MCF 10A (cell line): Measurements from ENCODE around the gene ZNF804B. TPM values are rescaled to one million over a fixed set of nuclear protein-coding genes. Genes with fewer than 3 reads are reported as not detected.

Experiments used
- BruUV-seq: library from RNA; stranded (reverse); fragments of 400-500 nt; replicated peaks from 2 replicates; lab custom pipeline; 2021; lab: Mats Ljungman, UMichigan
- CTCF ChIA-PET: fragments of 300-600 bp; sonication (Branson Sonifier 250); formaldehyde crosslinking; extraction: SDS; loops from one replicate; lab custom pipeline; 2021; ENCODE audit warnings: antibody characterized with exemption, inconsistent platforms; lab: Yijun Ruan, JAX
- POLR2A ChIA-PET: fragments of 300-600, 350-650 bp; sonication (Branson Sonifier 250); formaldehyde crosslinking; extraction: SDS; loops from one replicate; lab custom pipeline; 2020; ENCODE audit warnings: antibody characterized with exemption, inconsistent platforms; lab: Yijun Ruan, JAX
- DNase-seq: peaks from one replicate; pipeline ENCODE4 v3.0.0-alpha.2; 2018; ENCODE audit not compliant: unreplicated experiment
- H3K27ac Mint-ChIP-seq: one replicate; pipeline ENCODE4 v1.8.0; 2022; ENCODE audit warnings: mild to moderate bottlenecking, low read depth, mixed read lengths; ENCODE audit not compliant: unreplicated experiment
- H3K27me3 Mint-ChIP-seq: one replicate; pipeline ENCODE4 v1.8.0; 2022; ENCODE audit warnings: mixed read lengths; ENCODE audit not compliant: insufficient read depth, unreplicated experiment
- H3K36me3 Mint-ChIP-seq: one replicate; pipeline ENCODE4 v1.8.0; 2022; ENCODE audit warnings: mild to moderate bottlenecking, moderate library complexity, mixed read lengths; ENCODE audit not compliant: insufficient read depth, unreplicated experiment
- H3K4me1 Mint-ChIP-seq: one replicate; pipeline ENCODE4 v1.8.0; 2022; ENCODE audit warnings: mixed read lengths; ENCODE audit not compliant: insufficient read depth, unreplicated experiment
- H3K4me3 Mint-ChIP-seq: one replicate; pipeline ENCODE4 v1.8.0; 2022; ENCODE audit warnings: mild to moderate bottlenecking, moderate library complexity, mixed read lengths; ENCODE audit not compliant: unreplicated experiment
- H3K9me3 Mint-ChIP-seq: one replicate; pipeline ENCODE4 v1.8.0; 2022; ENCODE audit warnings: mixed read lengths; ENCODE audit not compliant: unreplicated experiment
- CTCF ChIP-seq: fragments of 200-600 bp; IDR thresholded peaks from one replicate; pipeline ENCODE4 v1.8.0; 2022; ENCODE audit warnings: antibody characterized with exemption, mild to moderate bottlenecking; ENCODE audit not compliant: unreplicated experiment
- intact Hi-C: fragments of 100-400 bp; cut with micrococcal nuclease; formaldehyde crosslinking; loops from 2 replicates; pipeline ENCODE4 v1.14.1; 2022
- total RNA-seq: library from RNA; stranded (reverse); gene quantifications from 2 replicates; pipeline ENCODE4 v1.2.3, GENCODE V29; 2022

The ZNF804B gene
- total RNA-seq, 1 experiment from 2014 or later, result not detected

GRCh38 chr7:89053130-89053529, 293.6 kb downstream of the ZNF804B start:
- CTCF ChIA-PET, result no interaction called here
- no peaks in the 10 kb centered on the region for H3K27me3 Mint-ChIP-seq
- no peak overlapping the region for H3K4me3 Mint-ChIP-seq
- POLR2A ChIA-PET, result no interaction called here
- H3K36me3 Mint-ChIP-seq, result no peaks in the 10 kb centered on the region
- H3K27ac Mint-ChIP-seq, result no peak overlapping the region
- peaks cover 17% of the 10 kb centered on the region for H3K9me3 Mint-ChIP-seq
- H3K4me1 Mint-ChIP-seq, result no peaks in the 10 kb centered on the region
- intact Hi-C loops, result no loop called here
- no peak for TF ChIP-seq CTCF
- DNase-seq, result no peak
- BruUV-seq, result no TSS peak

- no peak overlapping the region for H3K4me3 Mint-ChIP-seq
- ChIA-PET POLR2A (no interaction called here), CTCF (no interaction called here)
- TF ChIP-seq CTCF, result no peak
- H3K9me3 Mint-ChIP-seq, result peaks cover 17% of the 10 kb centered on the region
- H3K27me3 Mint-ChIP-seq, result no peaks in the 10 kb centered on the region
- DNase-seq, result no peak
- H3K4me1 Mint-ChIP-seq, result no peaks in the 10 kb centered on the region
- no peaks in the 10 kb centered on the region for H3K36me3 Mint-ChIP-seq
- BruUV-seq, result no TSS peak
- no peak overlapping the region for H3K27ac Mint-ChIP-seq
- intact Hi-C loops, result no loop called here
These were observed 294.9 kb downstream of the ZNF804B start for GRCh38 chr7:89054361-89054760.

GRCh38 chr7:89060234-89060633, 300.7 kb downstream of the ZNF804B start:
- no peaks in the 10 kb centered on the region for H3K36me3 Mint-ChIP-seq
- TF ChIP-seq CTCF, result no peak
- peaks cover 8% of the 10 kb centered on the region for H3K9me3 Mint-ChIP-seq
- H3K27ac Mint-ChIP-seq, result no peak overlapping the region
- CTCF ChIA-PET, result no interaction called here
- no peak overlapping the region for H3K4me3 Mint-ChIP-seq
- POLR2A ChIA-PET, result no interaction called here
- DNase-seq, result no peak
- intact Hi-C loops, result no loop called here
- no peaks in the 10 kb centered on the region for H3K27me3 Mint-ChIP-seq
- H3K4me1 Mint-ChIP-seq, result no peaks in the 10 kb centered on the region
- no TSS peak for BruUV-seq

- Mint-ChIP-seq H3K9me3 (peaks cover 14% of the 10 kb centered on the region), H3K36me3 (no peaks in the 10 kb centered on the region), H3K4me1 (no peaks in the 10 kb centered on the region), H3K27me3 (no peaks in the 10 kb centered on the region), H3K27ac (no peak overlapping the region), H3K4me3 (no peak overlapping the region)
- no peak for DNase-seq
- POLR2A ChIA-PET, result no interaction called here
- intact Hi-C loops, result no loop called here
- CTCF ChIA-PET, result no interaction called here
- TF ChIP-seq CTCF, result no peak
- BruUV-seq, result no TSS peak
These were observed 305.3 kb downstream of the ZNF804B start for GRCh38 chr7:89064831-89065230.
